GM19467 (cell line): ENCODE results near the gene FLNB.
"Not testable (repeated sequence)": the region's sequence is repeated elsewhere in the genome, so short reads cannot be mapped to it uniquely, and the experiment has no call there.

Experiments
- ATAC-seq: cut with Tn5 transposase; IDR thresholded peaks from one replicate; pipeline ENCODE4 v1.9.1; 2021; ENCODE audit warnings: mild to moderate bottlenecking, moderate library complexity; ENCODE audit not compliant: unreplicated experiment

FLNB gene

DNA sequence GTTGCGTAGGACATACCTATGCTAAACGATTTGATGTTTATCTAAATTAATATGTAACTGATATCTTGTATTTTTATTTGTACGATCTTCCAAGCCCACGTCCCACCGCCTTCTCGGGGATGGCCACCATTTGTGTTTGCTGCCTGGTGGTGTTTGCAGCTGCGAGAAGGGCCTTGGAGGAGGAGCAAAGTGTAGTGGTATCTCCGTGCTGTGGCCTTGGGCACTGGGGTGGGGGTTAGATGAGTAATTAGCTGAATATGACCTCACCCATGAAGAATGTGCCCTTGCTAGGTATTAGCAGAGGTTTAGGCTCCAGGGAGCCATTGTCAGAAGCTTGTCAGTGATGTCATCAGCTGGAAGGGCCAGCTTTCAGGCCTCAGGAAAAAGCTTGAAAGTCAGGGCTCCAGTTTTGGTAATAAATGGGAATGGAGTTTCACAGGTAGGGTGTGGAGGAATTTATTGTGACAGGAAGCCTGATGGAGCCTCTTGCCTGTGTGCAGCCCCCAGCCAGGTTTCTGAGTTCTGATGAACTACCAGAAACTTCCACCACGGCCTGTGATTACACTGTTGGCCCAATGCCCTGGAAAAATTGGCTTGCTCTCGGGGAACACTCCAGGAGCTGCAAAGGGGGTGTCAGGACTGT lies 41.0 kb downstream of the FLNB start:
- no peak for ATAC-seq

DNA sequence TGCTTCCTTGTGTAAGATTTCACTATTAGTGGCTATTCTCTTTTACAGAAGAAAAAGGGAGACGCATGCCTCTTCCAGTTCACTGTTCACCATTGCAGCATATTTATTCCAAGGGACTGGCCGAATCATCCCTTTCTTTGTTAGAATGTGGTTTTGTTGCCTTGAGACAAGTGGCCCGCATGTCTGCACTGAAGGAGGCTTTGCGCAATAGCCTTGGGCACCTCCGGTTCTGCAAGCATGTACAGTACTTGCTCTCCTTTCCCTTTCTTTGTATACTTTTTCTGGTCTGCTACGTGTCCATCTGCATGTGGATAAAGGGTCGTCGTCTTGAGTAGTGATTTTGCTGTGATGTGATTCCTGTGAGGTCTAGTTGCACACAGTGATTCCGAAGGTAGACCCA lies 43.0 kb downstream of the FLNB start:
- no peak for ATAC-seq

DNA sequence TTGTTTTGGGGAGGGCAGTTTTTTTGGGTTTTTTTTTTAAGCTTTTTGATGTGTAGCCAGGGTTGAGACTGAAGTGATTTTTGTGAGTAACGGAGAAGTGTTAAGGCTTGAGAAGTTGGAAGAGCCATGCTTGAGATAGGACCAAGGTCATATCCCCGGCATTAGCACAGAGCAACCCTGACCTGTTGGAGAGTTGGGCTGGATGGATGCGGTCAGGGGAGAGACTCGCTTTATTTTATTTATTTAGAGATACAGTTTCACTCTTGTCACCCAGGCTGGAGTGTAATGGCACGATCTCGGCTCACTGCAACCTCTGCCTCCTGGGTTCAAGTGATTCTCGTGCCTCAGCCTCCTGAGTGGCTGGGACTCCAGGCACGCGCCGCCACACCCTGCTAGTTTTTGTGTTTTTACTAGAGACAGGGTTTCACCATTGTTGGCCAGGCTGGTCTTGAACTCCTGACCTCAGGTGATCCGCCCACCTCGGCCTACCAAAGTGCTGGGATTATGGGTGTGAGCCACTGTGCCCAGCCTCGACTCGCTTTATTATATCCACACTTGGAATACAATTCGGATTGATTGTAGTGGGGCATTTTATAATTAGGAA lies 43.5 kb downstream of the FLNB start:
- ATAC-seq = not testable (repeated sequence)

DNA sequence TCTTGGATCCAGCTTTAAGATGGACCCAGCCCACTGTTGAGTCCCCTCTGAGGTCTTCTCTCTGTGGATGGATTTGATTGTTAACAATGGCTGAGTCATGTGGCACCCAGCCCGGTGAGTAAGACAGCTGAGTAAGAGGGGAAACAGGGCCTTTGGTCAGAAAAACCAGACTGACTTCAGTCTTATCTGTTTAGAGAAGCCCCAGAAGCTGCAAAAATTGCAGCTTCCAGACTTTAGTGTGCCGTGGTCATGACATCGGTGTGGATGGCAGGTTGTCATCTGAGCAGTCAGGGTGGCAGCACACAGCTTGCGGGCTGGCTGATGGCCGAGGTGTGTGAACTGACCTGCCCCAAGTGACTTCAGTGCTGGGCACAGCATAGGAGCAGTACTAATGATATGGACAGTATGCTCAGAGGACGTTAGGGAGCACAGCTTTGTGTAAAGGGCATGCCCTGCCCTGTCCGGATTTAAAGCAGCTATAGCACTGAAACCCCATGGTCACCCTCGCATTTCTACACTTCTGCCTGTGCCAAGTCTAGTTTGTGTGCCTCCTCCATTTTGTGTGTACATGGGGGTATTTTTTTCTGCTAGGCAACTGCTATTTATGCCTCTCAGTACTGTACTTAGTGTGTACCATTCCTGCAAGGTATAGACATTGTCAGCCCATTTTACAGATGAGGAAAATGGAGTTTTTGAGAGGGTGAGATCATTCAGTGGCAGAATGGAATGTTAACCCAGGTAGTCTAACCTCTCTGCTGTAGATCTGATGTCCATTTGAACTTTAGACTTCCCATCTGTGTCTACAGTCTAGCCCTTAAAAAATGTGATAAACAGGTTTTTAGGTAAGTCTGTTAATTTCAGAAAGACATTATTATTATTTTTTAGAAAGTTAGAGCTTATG lies 44.4 kb downstream of the FLNB start:
- no peak for ATAC-seq

DNA sequence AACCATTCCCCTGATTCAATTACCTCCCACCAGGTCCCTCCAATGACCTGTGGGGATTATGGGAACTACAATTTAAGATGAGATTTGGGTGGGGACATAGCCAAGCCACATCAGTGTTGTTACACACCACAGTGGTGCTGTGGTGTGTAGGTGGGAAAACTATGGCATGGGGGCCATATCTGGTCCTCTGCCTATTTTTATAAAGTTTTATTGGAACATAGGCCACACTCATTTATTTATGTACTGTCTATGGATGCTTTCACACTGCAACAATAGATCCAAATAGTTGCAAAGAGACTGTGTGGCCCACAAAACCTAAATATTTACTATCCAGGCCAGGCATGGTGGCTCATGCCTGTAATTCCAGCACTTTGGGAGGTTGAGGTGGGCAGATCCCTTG lies 46.4 kb downstream of the FLNB start:
- ATAC-seq = no peak

DNA sequence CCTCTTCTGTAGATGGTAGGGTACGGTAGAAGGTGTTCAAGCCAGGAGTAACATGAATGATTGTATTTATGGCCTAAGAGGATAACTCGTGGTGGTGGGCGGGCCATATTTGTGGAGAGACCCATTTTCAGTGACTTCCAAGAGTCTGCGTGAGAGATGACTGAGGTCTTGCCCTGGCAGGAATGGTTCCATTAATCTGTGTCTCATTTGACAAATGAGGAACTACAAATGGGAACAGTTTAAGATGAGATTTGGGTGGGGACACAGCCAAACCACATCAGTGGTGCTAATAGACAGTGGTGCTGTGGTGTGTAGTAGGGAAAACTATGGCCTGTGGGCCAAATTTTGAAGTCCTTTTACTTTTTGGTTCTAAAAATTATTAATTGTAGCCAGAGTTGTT lies 47.1 kb downstream of the FLNB start:
- ATAC-seq = no peak

DNA sequence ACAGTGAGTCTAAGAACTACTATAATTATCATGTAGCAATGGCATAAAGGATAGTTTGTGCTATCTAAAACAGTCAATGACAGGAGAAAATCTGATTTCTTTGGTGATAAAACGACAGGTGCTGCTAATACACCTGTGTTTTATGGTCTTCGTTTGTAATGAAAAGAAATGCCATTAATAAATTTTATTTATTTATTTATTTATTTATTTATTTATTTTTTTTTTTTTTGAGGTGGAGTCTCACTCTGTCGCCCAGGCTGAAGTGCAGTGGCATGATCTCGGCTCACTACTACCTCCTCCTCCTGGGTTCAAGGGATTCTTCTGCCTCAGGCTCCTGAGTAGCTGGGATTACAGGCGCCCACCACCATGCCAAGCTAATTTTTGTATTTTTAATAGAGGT lies 47.7 kb downstream of the FLNB start:
- ATAC-seq = not testable (repeated sequence)

DNA sequence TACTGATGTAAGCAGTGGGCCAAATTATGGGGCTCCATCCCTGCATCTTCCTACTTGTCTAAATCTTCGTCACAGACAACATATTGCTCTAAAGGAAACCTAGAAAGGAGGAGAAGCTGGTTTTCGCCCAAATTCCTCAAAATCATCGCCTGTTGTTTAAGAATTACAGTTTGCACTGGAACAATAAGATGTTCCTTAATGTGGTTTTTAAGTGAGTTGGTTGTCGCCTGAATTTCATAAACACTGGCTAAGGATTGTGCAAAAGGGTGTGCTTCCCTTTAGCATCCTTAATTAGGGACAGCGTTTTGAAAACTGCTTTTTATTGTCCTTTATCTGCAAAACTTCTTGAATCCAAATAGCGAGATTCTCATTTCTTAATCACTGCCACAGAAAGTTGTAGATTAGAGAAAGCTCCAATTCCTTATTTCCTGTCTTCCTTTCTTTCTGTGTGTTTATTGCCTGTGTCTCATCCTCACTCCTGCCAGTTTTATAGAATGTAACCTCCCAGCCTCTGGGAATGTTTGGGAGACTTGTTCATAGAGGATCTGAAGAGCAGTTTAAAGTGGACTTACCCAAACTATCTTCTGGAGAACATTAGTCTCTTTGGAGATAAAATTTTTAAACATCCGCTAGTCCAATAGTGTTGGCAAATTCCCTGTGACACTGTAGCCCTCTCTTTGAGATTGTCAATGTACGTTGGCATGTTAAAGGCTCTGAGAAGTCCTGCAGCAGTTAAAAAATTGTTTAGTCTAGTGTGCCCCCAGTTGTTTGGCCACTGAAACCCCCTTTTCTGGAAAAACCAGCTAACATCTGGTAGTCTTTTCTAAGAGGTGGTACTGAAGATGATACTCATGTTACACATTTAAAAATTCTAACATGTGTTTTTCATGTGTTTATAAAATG lies 50.4 kb downstream of the FLNB start:
- ATAC-seq = no peak

DNA sequence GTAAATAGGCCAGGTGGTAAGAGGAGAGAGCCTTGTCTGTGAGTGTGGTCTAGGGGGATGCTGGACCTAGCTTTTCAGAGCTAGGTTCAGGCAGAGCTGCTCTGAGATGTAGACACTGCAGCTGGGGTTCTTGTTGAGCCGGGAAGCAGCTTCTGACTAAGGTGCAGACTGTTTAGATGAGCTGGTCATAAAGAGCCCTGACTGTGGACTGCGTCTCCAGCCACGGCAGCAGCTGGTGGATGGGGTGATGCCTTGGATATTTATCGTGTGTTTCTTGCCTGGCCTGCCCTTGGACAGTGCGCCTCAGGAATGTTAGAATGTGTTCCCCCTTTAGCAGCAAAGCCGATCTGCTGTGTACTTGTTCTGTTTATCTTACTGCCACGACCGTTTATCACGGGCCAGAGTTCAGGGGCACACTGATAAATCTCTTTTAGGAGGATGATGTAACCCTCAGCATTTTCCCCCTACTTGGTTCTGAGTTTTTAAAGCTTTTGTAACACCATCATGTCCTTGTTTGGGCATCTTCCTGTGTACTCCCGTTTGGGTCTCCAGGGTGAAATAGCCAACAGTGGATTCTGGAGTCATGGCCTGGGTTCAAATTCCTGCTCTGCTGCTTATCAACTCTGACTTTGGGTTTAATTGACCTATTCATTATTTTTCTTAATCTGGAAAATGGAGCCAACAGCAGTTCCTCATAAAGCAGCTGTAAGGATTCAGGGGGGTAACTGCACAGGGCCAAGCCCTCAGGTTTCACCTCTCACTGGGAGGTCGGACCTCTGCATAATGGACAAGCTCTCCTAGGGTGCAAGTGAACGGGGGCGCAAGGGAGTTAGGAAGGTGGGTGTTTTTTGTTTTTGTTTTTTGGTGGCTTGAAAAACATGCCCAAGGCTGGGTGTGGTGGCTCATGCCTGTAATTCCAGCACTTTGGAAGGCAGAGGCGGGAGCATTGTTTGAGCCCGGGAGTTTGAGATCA lies 51.4 kb downstream of the FLNB start:
- ATAC-seq = no peak

DNA sequence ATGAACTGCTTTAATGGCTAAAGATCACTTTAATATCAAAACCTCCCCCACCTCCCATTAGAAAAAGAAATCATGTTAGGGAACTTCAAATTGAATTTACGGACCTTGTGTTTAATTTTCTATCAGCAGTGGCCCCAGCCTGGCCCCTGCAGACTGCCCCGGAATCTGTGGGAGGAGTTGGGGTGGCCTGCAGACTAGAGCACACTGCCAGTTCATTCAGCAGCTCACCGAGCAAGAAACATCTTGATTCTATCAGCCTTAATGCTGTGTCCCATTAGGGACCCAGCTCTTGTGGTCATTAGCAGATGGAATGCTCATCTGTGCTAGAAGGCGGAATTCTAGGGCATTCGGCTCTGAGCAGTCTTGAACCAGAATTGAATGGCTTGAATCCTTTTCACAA lies 54.2 kb downstream of the FLNB start:
- ATAC-seq = no peak

DNA sequence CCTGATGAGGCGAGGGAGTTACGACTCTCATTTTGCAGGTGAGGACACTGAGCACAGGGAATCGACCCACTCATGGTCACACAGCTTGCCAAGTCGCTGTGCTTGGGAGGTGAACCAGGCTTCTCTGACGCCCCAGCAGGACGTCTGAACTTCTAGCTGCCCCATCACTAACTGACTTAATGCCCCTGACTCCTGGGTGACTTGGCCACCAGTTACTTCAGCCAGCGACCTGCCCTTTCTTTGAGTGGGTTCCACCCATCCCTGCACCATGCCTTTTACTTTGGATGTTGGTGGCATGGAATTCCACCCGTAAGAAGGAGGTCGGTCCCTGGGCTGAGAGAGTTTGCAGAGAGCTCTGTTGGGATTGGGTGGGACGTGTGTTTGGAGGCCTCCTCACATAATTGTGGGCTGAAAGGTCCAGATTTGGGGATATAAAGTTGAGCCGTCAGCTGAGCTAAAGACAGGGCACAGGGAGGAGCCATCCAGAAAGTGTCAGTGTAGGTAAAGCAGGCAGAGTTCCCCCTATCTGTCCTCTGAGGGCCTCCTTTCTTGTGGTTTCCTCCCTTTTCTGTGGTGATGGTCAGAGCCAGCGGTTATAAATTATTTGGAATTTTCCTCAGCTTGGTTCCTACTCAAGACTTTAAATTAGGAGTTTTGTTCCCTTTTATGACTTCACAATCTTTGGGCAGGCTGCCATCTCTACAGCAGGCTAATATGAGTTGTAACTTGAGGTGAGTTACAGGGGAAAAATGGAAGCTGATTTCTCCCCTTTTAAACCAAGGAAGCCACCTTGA lies 55.0 kb downstream of the FLNB start:
- no peak for ATAC-seq

DNA sequence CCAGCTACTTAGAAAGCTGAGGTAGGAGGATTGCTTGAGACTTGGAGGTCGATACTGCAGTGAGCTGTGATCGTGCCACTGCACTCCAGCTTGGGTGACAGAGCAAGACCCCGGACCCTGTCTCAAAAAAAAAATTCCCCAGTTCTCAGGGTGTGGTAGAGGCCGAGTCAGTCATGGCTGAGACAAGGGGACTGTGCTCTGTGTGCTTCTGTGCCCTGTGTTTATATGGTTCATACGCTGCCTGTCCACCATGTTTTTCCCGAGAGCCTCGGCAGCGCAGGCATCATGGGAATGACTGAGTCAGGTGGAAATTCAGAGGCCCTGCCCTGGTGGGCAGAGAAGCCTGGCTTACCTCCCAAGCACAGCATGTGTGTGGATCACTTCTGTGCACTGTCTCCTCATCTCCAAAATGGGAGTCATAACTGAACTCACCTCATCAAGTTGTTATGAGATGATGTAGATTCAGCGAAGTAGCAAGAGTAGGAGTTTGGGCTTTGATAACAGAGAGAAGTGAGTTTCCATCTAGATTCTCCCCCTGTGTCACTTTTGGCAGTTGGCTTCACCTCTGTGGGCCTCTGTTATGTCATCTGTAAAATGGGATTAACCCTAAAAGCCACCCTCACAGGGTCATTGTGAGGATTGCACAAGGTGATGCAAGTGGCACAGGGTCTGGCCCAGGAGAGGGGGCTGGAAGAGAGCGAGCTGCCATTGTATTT lies 56.9 kb downstream of the FLNB start:
- ATAC-seq = no peak

DNA sequence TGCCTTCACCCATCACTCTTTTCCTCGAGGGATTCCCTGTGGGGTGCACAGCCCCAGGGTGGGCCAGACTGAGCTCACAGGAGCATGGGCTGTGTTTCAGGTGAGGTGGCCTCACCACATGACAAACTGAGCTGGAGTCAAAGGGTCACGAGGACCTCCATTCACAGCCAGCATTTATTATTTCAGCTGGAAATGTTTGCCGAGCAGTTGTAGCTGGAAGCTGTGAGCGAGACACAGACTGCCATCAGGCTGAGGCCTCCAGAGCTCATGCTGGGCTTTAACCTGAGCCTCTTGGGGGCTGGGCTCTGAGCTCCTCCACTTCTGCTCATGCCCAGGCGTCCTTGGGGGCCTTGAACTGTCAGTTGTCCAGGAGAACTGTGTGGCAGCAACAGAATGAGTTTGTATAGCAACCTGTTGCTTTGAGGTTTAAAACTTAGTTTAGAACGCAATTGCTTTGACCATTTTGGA lies 57.5 kb downstream of the FLNB start:
- ATAC-seq = no peak

DNA sequence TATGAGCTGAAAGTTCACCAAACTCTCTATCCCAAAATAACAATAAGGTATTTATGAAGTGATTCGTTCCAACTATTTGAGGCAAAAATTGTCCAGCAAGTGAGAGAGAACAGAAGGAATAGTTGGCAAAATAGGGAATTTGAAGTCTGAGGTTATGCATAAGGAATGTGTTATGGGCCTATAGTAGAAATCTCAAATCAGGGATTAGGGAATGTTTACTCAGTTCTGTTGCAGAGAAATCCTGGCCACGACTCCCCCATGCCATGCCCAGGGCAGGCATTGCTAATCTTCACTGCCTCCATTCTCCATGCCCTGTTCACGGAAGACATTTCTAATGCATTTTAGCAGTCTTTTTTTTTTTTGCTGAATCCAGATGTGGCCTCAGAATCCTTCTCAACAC lies 58.6 kb downstream of the FLNB start:
- no peak for ATAC-seq

DNA sequence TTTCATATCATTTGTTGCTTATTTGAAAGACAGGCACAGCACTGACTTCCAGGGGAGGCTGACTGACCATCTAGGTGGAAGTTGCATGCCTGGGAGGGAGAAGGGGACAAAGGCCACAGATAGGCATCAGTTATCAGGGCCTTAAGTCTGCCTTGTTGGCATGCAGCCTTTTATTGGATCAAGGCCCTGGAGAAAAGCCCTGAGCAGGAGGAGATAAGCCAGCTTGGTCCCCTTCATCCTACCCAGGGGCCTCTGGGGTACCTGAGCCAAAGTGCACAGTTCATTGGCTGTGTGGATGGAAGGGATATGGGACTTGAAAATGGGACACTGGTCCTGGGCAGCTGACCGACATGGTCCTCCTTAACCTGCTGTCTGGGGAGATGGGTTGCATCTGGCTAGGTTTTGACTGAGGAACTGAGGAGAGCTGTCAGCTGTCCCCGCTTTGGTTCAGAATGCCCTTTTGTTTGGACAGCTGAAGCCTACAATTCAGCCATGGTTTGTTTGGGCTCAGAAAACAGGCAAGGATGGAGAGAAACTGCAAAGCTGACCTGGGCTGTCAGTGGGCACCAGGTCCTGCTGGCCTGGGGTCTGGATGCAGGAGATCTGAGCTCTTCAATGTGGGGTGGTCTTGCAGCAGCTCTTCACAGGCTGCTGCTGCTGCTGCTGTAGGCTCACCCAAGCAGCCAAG lies 60.0 kb downstream of the FLNB start:
- ATAC-seq = no peak

DNA sequence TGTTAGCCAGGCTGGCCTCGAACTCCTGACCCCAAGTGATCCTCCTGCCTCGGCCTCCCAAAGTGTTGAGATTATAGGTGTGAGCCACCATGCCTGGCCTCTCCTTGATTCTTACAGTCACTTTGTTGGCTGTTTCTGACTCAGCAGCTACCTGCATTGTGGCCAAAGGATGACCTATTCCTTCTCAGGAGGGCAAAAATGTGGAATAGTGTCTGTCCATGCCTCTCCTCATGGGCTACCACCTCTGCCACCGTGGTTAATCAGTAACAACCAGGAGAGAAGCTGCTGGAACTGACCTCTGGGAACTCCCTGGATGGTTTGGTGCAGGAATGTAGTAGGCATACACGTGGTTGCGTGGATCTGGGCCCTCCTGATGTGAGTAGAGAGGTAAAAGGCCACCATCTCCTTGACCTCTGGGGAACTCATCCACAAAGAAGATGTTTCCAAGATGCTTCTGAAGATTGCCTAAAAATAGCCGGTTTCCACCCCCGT lies 63.3 kb downstream of the FLNB start:
- no peak for ATAC-seq

DNA sequence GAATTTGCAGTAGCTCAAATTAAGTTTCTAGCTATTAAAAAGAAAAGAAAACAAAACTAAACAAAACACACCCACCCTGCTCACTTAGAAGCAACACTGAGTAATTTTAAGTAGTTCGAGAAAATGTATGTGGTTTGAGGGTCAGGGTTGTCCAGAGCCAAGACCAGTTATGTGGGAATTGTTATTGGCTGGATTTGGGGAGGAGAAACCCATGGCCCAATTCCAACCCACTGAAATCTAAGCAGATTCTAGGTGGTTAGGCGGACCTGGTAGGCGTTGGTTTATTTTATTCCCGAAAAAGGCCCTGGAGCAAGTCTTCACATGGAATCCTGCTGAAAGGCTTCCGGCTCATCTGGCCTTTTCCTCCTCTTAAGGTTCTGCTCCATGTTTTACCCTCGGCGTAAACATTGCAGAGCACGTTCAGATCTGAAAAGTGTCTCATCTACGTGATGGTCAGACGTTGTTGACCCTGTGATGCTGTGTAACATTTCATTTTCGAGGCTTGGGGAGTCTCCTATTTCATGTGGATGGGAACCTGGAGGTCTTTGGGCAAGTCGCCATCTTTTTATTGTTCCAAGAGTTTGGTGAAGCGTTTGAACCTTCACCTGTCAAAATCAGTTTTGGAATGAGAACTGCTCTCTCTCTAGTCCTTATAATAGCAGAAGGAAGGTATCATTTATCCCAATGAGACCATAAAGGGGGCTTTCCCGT lies 64.0 kb downstream of the FLNB start:
- ATAC-seq = no peak
